DMS153 treated with DMSO at 0.1 percent for 48 hours (cell line): ENCODE measurements around the gene PNMA8A.
"Not testable (repeated sequence)": the region's sequence is repeated elsewhere in the genome, so short reads cannot be mapped to it uniquely, and the experiment has no call there.

Source experiments
- DNase-seq: peaks from one replicate; lab custom pipeline; 2025; ENCODE audit not compliant: unreplicated experiment; lab: John Stamatoyannopoulos, UW

The PNMA8A gene

DNA sequence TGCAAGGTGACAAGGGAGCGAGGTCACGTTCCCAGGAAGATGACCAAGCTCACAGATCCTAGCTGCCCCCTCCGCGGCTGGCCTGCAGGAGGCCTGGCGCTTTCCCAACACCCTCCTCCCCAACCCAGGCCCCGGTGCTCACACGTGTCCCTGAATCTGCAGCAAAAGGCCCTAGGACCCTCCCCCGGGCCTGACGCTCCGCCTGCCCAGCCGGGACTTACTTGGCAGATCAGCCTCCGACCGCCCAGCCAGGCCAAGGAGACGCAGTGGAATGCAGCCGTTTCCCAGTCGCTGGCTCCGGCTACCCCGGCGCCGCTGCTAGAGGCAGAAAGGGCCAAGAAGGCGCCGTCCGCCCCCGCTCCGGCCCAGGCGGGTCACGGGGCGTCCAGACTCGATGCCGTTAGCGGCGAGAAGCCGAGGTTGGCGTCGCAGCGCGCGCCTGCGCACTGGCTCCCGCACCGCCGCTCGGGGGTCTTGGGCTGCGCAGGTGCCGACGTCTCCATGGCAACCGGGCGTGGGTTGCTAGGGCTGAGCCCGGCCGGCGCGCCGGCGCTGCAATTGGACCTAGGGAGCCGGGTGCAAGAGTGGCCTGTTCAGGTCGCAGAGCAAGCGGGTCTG lies at the start of gene PNMA8A:
TSS of gene PNMA8A (minus strand) at position 448 of the 618 bp plus-strand sequence. CDS start 528 bp downstream, outside the sequence.
- peak; percentile 77 for DNase-seq

GRCh38 chr19:46520616-46521015 lies 49.3 kb upstream of the PNMA8A start:
- no peak for DNase-seq

DNA sequence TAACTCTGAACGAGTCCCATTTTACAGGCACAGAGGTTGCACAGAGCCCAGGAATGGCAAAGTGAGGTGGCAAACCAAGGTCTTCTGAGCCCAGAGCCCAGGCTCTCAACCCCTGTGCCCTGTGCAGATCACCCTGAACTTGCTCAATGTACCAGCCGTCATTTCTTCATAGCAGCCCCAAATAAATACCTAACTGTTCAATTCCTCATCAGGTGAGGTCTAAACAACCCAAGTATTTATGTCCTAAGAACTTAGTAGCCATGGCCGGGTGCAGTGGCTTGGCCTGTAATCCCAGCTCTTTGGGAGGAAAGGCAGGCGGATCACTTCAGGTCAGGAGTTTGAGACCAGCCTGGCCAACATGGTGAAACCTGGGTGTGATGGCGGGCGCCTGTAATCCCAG lies 46.1 kb upstream of the PNMA8A start:
- DNase-seq, result no peak

DNA sequence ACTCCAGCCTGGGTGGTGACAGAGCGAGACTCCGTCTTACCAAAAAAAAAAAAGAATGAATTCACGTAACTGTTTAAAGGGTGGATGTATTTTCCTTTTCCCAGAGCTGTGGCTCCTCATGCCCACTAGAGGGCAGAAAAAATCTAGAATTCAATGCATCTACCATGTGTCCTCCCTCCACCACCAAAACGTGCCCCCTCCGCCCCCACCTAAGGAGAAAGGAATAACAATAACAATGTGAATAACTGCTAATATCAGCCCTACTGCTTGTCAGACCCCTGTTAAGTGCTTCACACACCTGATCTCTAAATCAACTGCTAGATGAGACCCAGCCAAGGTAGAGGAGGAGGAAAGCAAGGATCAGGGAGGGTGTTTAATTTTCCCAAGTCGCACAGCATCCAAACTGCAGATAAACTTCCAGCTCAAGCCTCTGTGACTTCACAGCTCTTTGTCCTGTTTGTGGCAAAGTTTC lies 44.6 kb upstream of the PNMA8A start:
- DNase-seq, result no peak

DNA sequence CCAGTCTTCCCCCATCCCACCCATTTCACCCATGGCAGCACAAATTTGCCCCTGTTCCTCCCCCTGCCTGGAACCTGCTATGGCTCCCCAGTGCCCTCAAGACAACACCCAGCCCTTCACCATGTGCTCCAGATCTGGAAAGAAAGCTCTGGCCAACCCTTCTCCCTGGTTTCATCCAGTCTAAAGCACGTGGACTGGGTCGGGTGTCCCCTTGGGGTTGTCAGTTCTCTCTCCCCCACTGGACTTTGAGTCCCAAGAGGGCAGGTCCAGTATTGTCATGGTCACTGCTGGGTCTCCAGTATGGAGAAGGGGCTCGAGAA lies 43.9 kb upstream of the PNMA8A start:
- DNase-seq, result no peak

DNA sequence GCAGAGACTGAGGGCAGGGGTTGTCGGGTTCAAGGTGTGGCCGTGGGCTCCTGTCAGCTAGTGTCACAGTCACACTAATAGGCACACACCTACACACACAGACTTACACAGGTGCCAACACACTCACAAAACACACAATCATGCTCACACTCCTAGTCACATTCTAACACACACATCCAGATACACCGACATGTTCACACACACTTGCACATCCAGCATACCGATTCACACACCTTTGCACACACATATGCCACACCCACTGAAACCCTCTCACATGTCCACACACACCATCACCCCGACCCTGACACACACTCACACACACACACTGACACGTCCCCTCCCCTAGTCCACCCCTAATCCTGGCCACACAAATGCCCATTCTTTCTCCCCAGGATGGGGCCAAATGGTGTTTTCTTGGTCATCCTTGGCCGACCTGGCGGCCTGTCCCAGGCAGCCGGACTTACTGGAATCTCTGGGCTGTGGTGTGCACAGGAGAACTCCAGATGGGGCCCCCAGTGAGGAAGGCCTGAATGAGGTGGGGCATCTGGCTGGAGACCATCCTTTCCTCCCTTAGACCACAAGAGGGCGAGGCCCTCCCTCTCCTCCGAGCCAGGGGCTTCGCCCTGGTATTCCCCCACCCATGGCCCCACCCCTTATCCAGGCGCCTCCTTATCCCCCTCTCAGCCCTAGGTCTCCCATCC lies 43.4 kb upstream of the PNMA8A start:
- DNase-seq, result no peak

GRCh38 chr19:46513461-46514236 lies 42.3 kb upstream of the PNMA8A start:
- peak; percentile 12 for DNase-seq

DNA sequence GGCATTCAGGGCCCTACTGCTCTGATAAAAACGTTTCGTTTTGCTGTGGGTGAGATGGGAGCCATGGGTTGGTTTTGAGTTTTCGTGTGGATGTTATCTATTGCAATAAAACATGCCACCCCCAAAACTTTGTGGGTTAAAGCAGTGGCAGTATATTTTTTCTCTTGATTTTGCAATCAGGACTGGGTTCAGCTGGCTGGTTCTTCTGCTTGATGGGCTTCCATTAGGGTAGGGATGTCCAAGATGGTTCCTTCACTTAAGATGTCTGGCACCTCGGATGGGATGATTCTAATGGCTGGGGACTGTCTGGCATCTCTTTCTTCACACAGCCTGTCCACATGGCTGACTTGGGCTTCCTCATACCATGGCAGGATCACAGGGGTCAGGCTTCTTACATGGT lies 39.9 kb upstream of the PNMA8A start:
- DNase-seq, result no peak

GRCh38 chr19:46508206-46508605 lies 36.8 kb upstream of the PNMA8A start:
- no peak for DNase-seq

DNA sequence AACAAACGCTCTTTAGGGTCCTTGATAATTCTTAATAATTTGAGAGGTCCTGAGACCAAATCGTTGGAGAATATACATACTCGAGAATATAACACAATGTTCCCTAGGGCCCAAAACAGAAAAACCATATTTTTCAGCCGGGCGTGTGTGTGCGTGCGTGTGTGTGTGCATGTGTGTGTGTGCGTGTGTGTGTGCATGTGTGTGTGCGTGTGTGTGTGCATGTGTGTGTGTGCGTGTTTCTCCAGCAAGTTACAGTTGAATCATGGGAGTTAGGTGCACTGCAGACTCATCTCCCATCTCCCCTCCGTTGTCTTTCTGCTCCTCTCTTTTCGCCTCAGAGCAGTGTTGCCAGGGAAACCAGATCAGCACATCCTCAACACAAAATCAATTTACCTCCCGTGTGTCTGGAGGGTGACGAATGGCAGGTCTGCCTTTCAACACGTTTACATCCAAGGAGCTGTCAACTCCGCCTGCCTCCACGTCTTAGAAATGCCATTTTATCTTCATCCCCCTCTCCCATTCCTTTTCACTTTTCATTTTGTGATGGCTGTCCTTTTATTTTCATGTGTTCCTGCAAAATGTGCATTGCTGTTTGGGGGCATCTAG lies 32.6 kb upstream of the PNMA8A start:
- no peak for DNase-seq

DNA sequence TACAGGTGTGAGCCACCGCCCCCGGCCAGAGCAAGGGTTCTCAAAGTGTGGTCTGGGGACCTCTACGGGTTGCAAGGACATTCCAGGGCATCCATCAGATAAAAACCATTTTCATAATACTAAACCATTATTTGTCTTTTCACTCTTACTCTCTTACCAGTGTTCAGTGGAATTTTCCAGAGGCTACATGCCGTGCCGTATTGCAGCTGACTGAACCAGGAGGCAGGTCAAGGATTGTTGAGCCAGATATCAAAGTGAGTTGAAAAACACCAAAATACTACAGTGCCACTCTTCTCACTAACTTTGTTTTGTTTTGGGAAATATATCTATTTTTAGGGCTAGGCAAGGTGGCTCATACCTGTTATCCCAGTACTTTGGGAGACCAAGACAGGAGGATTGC lies 31.5 kb upstream of the PNMA8A start:
- no peak for DNase-seq

GRCh38 chr19:46499692-46500091 lies 28.3 kb upstream of the PNMA8A start:
- no peak for DNase-seq

DNA sequence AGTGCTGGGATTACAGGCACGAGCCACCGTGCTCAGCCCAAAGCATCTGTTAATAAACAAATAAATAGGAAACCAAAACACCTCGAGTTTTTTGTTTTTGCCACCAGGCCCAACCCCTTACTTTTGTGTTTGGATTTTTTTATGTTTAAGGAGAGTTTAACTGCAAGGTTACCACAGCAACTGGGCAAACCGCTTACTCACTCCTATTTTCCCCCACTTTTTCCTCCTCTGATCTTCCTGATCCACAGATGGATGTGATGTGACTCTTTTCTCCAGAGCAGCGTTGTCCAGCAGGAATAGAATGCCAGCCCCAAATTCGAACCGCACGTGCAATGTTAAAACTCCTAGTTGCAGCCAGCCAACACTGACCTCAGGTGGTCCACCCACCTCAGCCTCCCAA lies 26.4 kb upstream of the PNMA8A start:
- no peak for DNase-seq

GRCh38 chr19:46496886-46497285 lies 25.5 kb upstream of the PNMA8A start:
- not testable (repeated sequence) for DNase-seq

DNA sequence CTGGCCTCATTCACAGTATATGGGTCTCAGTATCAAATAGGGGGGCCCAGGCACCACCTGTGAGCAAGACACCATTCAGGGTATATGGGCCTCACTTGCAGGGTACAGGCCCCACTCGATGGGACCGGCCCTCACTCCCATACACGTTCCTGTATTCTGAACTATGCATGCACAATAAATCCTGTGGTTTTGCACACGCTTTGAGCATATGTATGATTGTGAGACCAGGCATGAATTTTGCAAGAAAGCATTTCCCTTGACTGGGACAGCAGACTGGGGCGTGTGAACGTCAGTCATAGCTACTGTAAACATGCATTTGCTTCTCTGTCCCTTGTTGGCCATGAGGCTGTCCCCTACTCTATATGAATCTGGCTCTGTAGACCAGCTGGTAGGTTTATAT lies 24.9 kb upstream of the PNMA8A start:
- DNase-seq, result no peak

DNA sequence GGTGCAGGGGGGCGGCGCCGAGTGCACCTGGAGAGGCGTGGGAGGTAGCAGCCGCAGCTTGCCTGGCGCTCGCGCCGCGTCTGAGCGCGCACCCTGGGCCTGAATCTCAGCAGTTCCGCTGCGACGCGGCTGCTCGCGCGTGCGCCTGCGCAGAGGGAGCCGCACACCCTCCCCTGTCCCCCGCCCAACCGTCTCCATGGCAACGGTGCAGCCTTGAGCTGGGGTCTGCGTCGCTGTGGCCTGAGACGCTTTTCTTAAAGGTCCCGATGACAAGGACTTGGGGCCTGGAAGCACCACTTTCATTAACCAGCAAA lies 24.4 kb upstream of the PNMA8A start, which contains the start of gene PNMA8B:
TSS of gene PNMA8B (minus strand) at position 82 of the 314 bp plus-strand sequence. CDS start 402 bp downstream, outside the sequence.
- DNase-seq, result peak; percentile 78

DNA sequence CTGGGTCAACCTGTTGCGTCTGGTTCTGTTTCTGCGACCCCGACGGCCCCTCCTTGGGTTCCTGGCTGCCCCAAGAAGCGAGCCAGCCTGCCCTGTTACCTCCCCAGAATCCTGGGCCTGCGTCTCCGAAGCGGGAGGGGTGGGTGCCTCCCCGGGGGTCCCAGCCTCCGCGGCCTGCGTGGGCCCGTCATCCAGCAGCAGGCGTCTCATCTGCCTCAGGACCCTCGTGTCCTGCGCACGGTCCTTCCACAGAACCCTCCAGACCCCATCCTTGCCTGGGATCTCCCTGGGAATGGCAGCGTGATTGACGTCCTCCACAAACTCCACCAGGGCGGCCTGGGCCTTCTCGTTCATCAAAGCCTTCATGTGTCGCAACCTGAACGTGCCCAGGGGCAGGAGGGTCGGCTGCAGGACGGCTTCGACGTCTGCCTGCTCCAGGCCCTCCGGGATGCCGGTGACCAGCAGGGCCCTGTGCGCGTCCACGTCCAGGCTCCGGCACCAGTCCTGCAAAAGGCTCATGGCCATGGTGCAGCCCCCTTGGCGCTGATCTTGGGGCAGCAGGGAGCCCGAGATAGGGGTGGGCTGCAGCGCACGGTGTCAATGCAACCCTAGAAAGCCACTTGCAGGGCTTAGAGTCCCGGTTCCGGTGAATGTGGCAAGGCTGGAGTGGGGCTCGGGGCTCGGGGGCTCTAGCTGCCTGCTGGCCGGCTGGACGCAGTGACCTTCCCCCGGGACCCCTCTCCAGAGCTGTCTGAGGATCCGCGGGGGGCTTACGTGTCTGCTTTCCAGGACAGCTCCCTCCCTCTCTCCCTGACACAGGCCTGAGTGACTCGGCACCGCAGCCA lies 23.8 kb upstream of the PNMA8A start:
- DNase-seq, result no peak

DNA sequence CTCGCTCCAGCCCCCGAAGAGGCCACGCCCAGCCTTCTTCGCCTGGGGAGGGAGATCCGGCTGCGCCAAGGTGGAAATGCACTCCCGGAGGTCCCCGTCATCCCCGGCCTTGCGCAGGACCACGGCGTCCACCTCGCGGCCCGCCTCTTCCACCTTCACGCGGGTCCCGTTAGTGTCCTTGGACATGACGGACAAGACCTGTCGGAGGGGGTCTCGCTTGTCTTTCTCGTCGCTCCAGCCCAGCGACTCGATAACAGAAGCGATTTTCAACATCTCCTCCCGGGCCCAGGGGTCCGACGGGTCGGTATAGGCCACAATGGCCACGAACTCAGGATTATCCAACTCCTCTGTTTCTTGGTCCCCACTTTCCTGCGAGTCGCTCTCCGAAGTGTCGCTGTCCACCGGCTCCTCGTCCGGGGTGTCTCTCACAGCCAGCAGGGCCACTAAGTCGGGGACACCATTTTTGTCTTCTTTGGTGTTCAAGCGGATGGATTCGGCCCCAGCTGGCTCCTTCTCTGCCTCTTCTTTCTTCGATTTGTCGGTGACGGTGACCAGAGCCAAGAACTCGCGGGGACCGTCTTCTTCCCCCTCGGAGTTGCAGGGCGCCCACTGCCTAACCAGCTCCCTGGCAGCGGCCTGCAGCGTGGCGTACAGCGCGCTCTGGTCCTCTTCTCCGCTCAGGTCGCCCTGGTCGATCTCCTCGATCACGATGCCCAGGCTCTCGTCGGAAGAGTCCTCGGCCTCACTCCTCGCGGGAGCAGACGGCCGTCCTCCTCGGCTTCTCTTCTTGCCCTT lies 23.0 kb upstream of the PNMA8A start:
- DNase-seq, result no peak

- peak; percentile 41 for DNase-seq
Observed at GRCh38 chr19:46493236-46494145, 22.1 kb upstream of the PNMA8A start.
